Stomach (tissue), 9 donors: ENCODE results near the gene VPS72. TPM values are rescaled to one million over a fixed set of nuclear protein-coding genes. Genes with fewer than 3 reads are reported as not detected.

Source experiments
- DNase-seq, 2 donors: peaks; one replicate each; pipeline versions ENCODE4 v3.0.0 to v3.0.0-alpha.2; 2013 to 2019
- H3K27ac ChIP-seq, 5 donors: fragments of 200-600 bp in 4 of 5; sonication (generic) in 4 of 5; one replicate each; pipeline ENCODE4 v1.5.1; 2013 to 2019; ENCODE audit warnings: mild to moderate bottlenecking in 1 of 5, moderate library complexity in 1 of 5
- H3K27me3 ChIP-seq, 3 donors: fragments of 200-600 bp; sonication (generic); one replicate each; pipeline ENCODE4 v1.5.1; 2017 to 2019; ENCODE audit warnings: mixed run types in 1 of 3
- H3K36me3 ChIP-seq, 4 donors: fragments of 200-600 bp; sonication (generic); 1 replicate in 3 of 4; 2 replicates in 1 of 4; pipeline ENCODE4 v1.5.1; 2016 to 2019
- H3K4me1 ChIP-seq, 4 donors: fragments of 200-600 bp; sonication (generic); one replicate each; pipeline ENCODE4 v1.5.1; 2016 to 2019
- H3K4me3 ChIP-seq, 4 donors: fragments of 200-600 bp; sonication (generic) in 3 of 4; one replicate each; pipeline ENCODE4 v1.5.1; 2016 to 2019; ENCODE audit warnings: mild to moderate bottlenecking in 1 of 4
- H3K9me3 ChIP-seq, 4 donors: fragments of 200-600 bp; sonication (generic); one replicate each; pipeline ENCODE4 v1.5.1; 2016 to 2019
- EP300 ChIP-seq: sonication (generic); formaldehyde crosslinking; IDR thresholded peaks from one replicate; pipeline ENCODE4 v1.6.1; 2017; ENCODE audit warnings: antibody characterized with exemption
- POLR2A ChIP-seq, 4 donors: fragments of 450-650 bp; IDR thresholded peaks; one replicate each; pipeline ENCODE4 v1.6.1; 2016; ENCODE audit warnings: antibody characterized with exemption in 4 of 4, control low read depth in 2 of 4, mild to moderate bottlenecking in 1 of 4, moderate library complexity in 1 of 4
- POLR2AphosphoS5 ChIP-seq, 3 donors: sonication (generic); formaldehyde crosslinking; IDR thresholded peaks; one replicate each; pipeline ENCODE4 v1.6.1; 2016; ENCODE audit warnings: antibody characterized with exemption in 3 of 3
- WGBS, 5 donors: extraction: QIAGEN DNeasy Blood & Tissue Kit in 3 of 5; methylation state at CpG; one replicate each; pipeline versions ENCODE4 v1.1.5 to v1.1.7; 2013 to 2018; 5-methylcytosine and 5-hydroxymethylcytosine counted together
- intact Hi-C: fragments of 100-400 bp; cut with DNase I; formaldehyde crosslinking; loops from one replicate; pipeline ENCODE4 v1.15.1; 2023; ENCODE audit warnings: low total_unique reads
- polyA plus RNA-seq, 3 donors: library from polyadenylated mRNA; stranded (reverse); fragments of 200-250 nt; gene quantifications; one replicate each; pipeline ENCODE4 v1.2.3, GENCODE V29; 2013
- total RNA-seq, 5 donors: library from RNA; depleted of rRNA; stranded (reverse); fragments of >200 nt; gene quantifications; one replicate each; pipeline versions ENCODE4 v1.1.0 to v1.2.3, GENCODE V29; 2014 to 2016
- TF ChIP-seq, protein P1 (sequence below), 7 experiments: fragments of 450-650 bp in 4 of 7; fragments of 200-600 bp in 3 of 7; sonication (generic) in 3 of 7; IDR thresholded peaks; one replicate each; pipeline ENCODE4 v1.5.1; 2016 to 2019; ENCODE audit warnings: antibody characterized with exemption in 7 of 7, control low read depth in 2 of 7, mild to moderate bottlenecking in 1 of 7
- donor health status: healthy with polysubstance abuse.
- donor health status: Bipolar disorder and iron deficiency.
- donor health status: healthy.

VPS72 gene
- total and polyA plus RNA-seq, 8 donors, result 19.1 to 61.6 (median 31.2) TPM

DNA sequence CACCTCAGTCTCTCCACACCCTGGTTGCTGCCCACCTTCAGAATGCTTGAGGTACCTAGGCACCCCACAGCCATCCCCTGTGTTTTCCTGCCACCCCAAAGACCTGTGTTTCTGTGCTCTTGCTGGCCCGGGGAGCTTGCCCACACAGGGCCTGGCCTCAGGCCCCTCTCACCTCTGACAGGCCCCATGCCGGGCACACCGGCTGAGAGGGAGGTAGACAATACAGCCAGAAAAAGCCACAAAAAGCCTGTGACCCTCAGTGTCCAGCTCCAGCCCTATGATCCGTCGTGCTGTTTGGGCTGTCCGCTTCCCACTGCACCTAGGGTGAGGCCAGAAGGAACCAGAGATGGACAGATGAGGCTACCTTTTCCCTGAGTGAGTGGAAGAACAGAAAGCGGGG, 55.0 kb downstream of the VPS72 start:
- intact Hi-C loops, result no loop called here
- no peak overlapping the region for H3K27ac ChIP-seq
- DNase-seq, result no peak
- TF ChIP-seq POLR2A (IDR thresholded peaks at IDR 0.05), result no peak
- TF ChIP-seq POLR2AphosphoS5 (IDR thresholded peaks at IDR 0.05), result no peak
- TF ChIP-seq EP300, result no peak
- TF ChIP-seq, protein P1, sequence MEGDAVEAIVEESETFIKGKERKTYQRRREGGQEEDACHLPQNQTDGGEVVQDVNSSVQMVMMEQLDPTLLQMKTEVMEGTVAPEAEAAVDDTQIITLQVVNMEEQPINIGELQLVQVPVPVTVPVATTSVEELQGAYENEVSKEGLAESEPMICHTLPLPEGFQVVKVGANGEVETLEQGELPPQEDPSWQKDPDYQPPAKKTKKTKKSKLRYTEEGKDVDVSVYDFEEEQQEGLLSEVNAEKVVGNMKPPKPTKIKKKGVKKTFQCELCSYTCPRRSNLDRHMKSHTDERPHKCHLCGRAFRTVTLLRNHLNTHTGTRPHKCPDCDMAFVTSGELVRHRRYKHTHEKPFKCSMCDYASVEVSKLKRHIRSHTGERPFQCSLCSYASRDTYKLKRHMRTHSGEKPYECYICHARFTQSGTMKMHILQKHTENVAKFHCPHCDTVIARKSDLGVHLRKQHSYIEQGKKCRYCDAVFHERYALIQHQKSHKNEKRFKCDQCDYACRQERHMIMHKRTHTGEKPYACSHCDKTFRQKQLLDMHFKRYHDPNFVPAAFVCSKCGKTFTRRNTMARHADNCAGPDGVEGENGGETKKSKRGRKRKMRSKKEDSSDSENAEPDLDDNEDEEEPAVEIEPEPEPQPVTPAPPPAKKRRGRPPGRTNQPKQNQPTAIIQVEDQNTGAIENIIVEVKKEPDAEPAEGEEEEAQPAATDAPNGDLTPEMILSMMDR (IDR thresholded peaks at IDR 0.05), result no peak
- H3K4me3 ChIP-seq, result no peak overlapping the region
- H3K9me3 ChIP-seq, result no peaks in the 10 kb centered on the region
- peaks cover 0 to 27% (median 22%) of the 10 kb centered on the region in 3 donors for H3K27me3 ChIP-seq
- peaks cover 14 to 26% (median 24%) of the 10 kb centered on the region in 4 donors for H3K4me1 ChIP-seq
- H3K36me3 ChIP-seq, result peaks cover 0 to 40% (median 18%) of the 10 kb centered on the region in 4 donors
- WGBS, 5 donors, result 88 to 96% (median 96%) methylated on average over 7 of the region's 7 CpGs

DNA sequence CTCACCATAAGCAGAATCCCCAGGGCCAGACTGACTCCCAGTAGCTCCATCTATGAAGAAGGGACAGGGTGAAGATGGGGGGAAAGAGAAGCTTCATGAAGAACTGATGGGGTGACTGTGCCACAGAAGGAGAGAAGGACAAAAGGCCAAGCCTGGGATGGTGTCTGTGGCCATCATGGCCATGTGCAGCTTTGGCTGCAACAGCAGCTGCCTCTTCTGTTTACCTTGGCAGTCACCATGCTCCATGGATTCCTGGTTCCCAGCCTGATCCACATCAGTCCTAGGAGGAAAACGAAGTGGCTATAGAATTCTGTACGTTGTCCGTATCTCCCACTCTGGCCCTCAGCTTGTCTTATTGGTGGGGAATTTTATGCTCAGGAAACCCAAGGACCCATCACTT, 55.6 kb downstream of the VPS72 start:
- 58 to 83% (median 72%) methylated on average over 3 of the region's 3 CpGs for WGBS, 5 donors
- TF ChIP-seq POLR2A (IDR thresholded peaks at IDR 0.05), result no peak
- TF ChIP-seq, protein P1 (IDR thresholded peaks at IDR 0.05), result no peak
- no peak for DNase-seq
- peaks cover 0 to 27% (median 22%) of the 10 kb centered on the region in 3 donors for H3K27me3 ChIP-seq
- no peaks in the 10 kb centered on the region for H3K9me3 ChIP-seq
- intact Hi-C loops, result no loop called here
- peaks cover 0 to 40% (median 15%) of the 10 kb centered on the region in 4 donors for H3K36me3 ChIP-seq
- H3K4me1 ChIP-seq, result peaks cover 14 to 26% (median 24%) of the 10 kb centered on the region in 4 donors
- H3K4me3 ChIP-seq, result no peak overlapping the region
- no peak overlapping the region for H3K27ac ChIP-seq

DNA sequence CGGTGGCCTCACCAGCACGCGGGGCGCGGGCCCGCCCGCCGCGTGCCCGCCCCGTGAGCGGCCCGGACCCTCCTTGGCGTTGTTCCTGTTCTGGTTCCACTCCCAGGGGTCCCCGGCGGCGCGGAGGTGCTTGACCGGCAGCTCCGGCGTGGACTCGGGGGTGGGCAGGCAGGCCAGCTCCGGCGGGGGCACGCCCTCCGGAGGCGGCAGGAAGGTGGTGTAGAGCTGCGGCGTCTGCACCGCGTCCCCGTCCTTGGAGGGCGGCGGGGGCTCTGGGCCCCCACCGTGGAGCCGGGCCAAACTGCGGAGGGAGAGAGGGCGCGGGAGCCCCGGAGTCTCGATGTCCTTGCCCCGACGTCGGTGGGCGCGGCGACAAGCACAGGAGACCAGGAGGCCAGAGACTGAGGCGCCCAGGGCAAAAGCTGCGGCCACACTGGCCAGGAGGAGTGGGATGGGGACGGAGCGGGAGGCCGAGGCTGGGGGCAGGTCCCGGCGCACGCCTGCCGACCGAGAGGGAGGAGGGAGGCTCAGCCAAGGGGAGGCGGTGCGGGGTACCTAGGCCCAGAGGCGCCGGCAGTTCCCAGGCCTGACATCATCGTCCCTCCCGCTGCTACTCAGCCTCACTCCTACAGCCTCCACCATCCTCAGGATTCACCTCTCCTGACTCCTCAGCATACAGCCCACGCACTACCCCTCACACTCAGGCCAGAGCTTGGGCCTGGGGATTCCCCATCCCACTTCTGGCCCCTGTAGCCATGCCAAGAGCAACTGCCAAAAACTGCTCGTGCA, 56.8 kb downstream of the VPS72 start:
- 49 to 78% (median 69%) methylated on average over 9 to 65 of the region's 65 CpGs for WGBS, 5 donors
- H3K4me3 ChIP-seq, result peak overlapping the region; percentile 36 to 47 (median 46)
- no peak for TF ChIP-seq POLR2AphosphoS5 (IDR thresholded peaks at IDR 0.05)
- TF ChIP-seq EP300, result no peak
- TF ChIP-seq, protein P1 (IDR thresholded peaks at IDR 0.05), result no peak
- TF ChIP-seq POLR2A (IDR thresholded peaks at IDR 0.05), result no peak
- DNase-seq, result peak in 1 of 2 donors; percentile 61
- H3K9me3 ChIP-seq, result no peaks in the 10 kb centered on the region
- peaks cover 0 to 27% (median 22%) of the 10 kb centered on the region in 3 donors for H3K27me3 ChIP-seq
- H3K36me3 ChIP-seq, result peaks cover 0 to 34% (median 12%) of the 10 kb centered on the region in 4 donors
- intact Hi-C loops, result no loop called here
- H3K27ac ChIP-seq, result no peak overlapping the region
- H3K4me1 ChIP-seq, result peaks cover 14 to 26% (median 24%) of the 10 kb centered on the region in 4 donors

DNA sequence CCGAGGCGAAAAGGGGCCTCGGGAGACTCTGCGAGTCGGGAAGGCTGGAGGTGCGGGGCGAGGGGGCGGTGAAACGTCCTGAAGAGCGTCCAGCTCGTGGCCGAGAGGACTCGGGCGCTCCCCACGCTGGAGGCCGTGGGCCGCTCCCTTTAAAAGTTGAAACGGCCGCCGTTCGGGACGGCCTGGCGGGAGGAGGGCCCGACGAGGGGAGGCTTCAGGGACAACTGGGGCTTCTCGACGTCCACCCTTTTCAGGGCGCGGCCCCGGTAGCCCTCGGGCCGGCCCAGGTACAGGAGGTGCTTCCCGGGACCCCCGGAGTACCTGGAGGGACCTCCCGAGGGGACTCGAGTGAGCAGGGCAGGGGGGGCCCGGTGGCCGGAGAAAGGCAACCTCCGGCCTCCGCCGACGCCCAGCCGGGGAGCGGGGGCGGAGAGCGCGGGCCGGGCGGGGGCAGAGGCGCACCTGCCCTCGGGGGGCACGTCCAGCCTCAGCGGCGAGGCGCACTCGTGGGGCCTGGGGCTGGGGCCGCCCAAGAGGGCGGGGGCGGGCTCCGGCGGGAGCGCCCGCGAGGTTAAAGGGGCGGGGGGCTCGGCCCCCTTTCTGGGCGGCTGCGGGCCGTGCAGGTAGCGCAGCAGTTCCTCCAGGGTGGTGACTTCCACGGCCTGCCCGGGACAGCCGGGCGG, 57.5 kb downstream of the VPS72 start:
- WGBS, 5 donors, result 25 to 52% (median 39%) methylated on average over 23 to 74 of the region's 74 CpGs
- Histone ChIP-seq H3K4me3 (peak overlapping the region; percentile 36 to 47 (median 46)), H3K27ac (peak overlapping the region in 3 of 5 donors; percentile 14 to 81 (median 64)), H3K9me3 (no peaks in the 10 kb centered on the region), H3K4me1 (peaks cover 14 to 26% (median 24%) of the 10 kb centered on the region in 4 donors), H3K27me3 (peaks cover 0 to 27% (median 22%) of the 10 kb centered on the region in 3 donors), H3K36me3 (peaks cover 0 to 31% (median 11%) of the 10 kb centered on the region in 4 donors)
- intact Hi-C loops, result no loop called here
- DNase-seq, result no peak
- TF ChIP-seq, protein P1 (IDR thresholded peaks at IDR 0.05), result no peak
- TF ChIP-seq POLR2AphosphoS5 (IDR thresholded peaks at IDR 0.05) (no peak), EP300 (no peak), POLR2A (IDR thresholded peaks at IDR 0.05) (no peak)
